Left lung (tissue), 10 donors: ENCODE results near the gene JADE3. TPM values are rescaled to one million over a fixed set of nuclear protein-coding genes. Genes with fewer than 3 reads are reported as not detected.

Source experiments
- ATAC-seq: fragments of 200-7000 bp; cut with Tn5 transposase; one replicate; pipeline ENCODE4 v1.9.1; 2020; ENCODE audit warnings: moderate library complexity
- DNase-seq, 4 donors: peaks; one replicate each; pipeline ENCODE4 v3.0.0-alpha.2; 2013 to 2020
- H3K27ac ChIP-seq, 2 donors: fragments of 200-600 bp; sonication (generic) in 1 of 2; one replicate each; pipeline versions ENCODE4 v1.5.0 to v1.8.0; 2020 to 2021
- H3K27me3 ChIP-seq, 2 donors: fragments of 200-600 bp; sonication (generic) in 1 of 2; one replicate each; pipeline versions ENCODE4 v1.5.0 to v1.8.0; 2020 to 2021
- H3K36me3 ChIP-seq, 2 donors: fragments of 200-600 bp; sonication (generic) in 1 of 2; one replicate each; pipeline versions ENCODE4 v1.5.0 to v1.8.0; 2020 to 2021
- H3K4me1 ChIP-seq, 2 donors: fragments of 200-600 bp; one replicate each; pipeline ENCODE4 v1.8.0; 2021
- H3K4me3 ChIP-seq, 2 donors: fragments of 200-600 bp; sonication (generic) in 1 of 2; one replicate each; pipeline versions ENCODE4 v1.5.0 to v1.8.0; 2020 to 2021; ENCODE audit warnings: mild to moderate bottlenecking in 1 of 2
- H3K9me3 ChIP-seq, 2 donors: fragments of 200-600 bp; sonication (generic) in 1 of 2; one replicate each; pipeline versions ENCODE4 v1.5.0 to v1.8.0; 2020 to 2021
- CTCF ChIP-seq, 2 donors: fragments of 200-600 bp; sonication (generic) in 1 of 2; IDR thresholded peaks; one replicate each; pipeline versions ENCODE4 v1.5.0 to v1.8.0; 2021; ENCODE audit warnings: antibody characterized with exemption in 2 of 2
- intact Hi-C, 2 donors: fragments of 100-400 bp; cut with DNase I; formaldehyde crosslinking; loops; one replicate each; pipeline versions ENCODE4 v1.11.2 to v1.14.2; 2022
- polyA plus RNA-seq, 6 donors: library from polyadenylated mRNA; unstranded; fragments of 120-200 nt; gene quantifications; one replicate each; pipeline ENCODE4 v1.2.1, GENCODE V29; 2013; ENCODE audit not compliant: insufficient read length in 6 of 6
- total RNA-seq, 2 donors: library from RNA; stranded (reverse); fragmentation: NEBNext Ultra II Directional; extraction: Animal tissue kit (Norgen Biotek cat#: 25700); gene quantifications; one replicate each; pipeline ENCODE4 v1.2.1, GENCODE V29; 2021
- donor health status: DM: no; HTN: yes; CAD: no.
- donor health status: DM: no; HTN: no; CAD: no.

Gene JADE3
- total and polyA plus RNA-seq, 8 donors = 8.3 to 17.3 (median 15.2) TPM

- no peaks in the 10 kb centered on the region for H3K27me3 ChIP-seq
- no peak for DNase-seq
- H3K4me1 ChIP-seq = no peaks in the 10 kb centered on the region
- no peak overlapping the region for H3K27ac ChIP-seq
- H3K4me3 ChIP-seq = no peak overlapping the region
- H3K36me3 ChIP-seq = no peaks in the 10 kb centered on the region
- no peak for ATAC-seq
- intact Hi-C loops = no loop called here
- no peak for TF ChIP-seq CTCF (IDR thresholded peaks at IDR 0.05)
- H3K9me3 ChIP-seq = no peaks in the 10 kb centered on the region
Observed at GRCh38 chrX:46989548-46989947, 77.3 kb downstream of the JADE3 start.

GRCh38 chrX:46991664-46992063, 79.4 kb downstream of the JADE3 start:
- Histone ChIP-seq H3K27ac (no peak overlapping the region), H3K4me1 (no peaks in the 10 kb centered on the region), H3K4me3 (no peak overlapping the region), H3K9me3 (no peaks in the 10 kb centered on the region), H3K36me3 (no peaks in the 10 kb centered on the region), H3K27me3 (peaks cover 0 to 5% of the 10 kb centered on the region in 2 donors)
- DNase-seq (no peak), ATAC-seq (no peak)
- intact Hi-C loops = no loop called here
- TF ChIP-seq CTCF (IDR thresholded peaks at IDR 0.05) = no peak

- Histone ChIP-seq H3K27me3 (peaks cover 0 to 8% of the 10 kb centered on the region in 2 donors), H3K4me1 (no peaks in the 10 kb centered on the region), H3K4me3 (no peak overlapping the region), H3K36me3 (no peaks in the 10 kb centered on the region), H3K27ac (no peak overlapping the region), H3K9me3 (no peaks in the 10 kb centered on the region)
- no peak for TF ChIP-seq CTCF (IDR thresholded peaks at IDR 0.05)
- intact Hi-C loops = no loop called here
- ATAC-seq (no peak), DNase-seq (no peak)
Observed at GRCh38 chrX:46992070-46992469, 79.8 kb downstream of the JADE3 start.

- no peak overlapping the region for H3K27ac ChIP-seq
- ATAC-seq (no peak), DNase-seq (no peak)
- no peaks in the 10 kb centered on the region for H3K36me3 ChIP-seq
- no peak overlapping the region for H3K4me3 ChIP-seq
- no peak for TF ChIP-seq CTCF (IDR thresholded peaks at IDR 0.05)
- peaks cover 0 to 8% of the 10 kb centered on the region in 2 donors for H3K27me3 ChIP-seq
- no peaks in the 10 kb centered on the region for H3K4me1 ChIP-seq
- no peaks in the 10 kb centered on the region for H3K9me3 ChIP-seq
- intact Hi-C loops = no loop called here
Observed at GRCh38 chrX:46994096-46994495, 81.9 kb downstream of the JADE3 start.

- no peaks in the 10 kb centered on the region for H3K9me3 ChIP-seq
- intact Hi-C loops = no loop called here
- DNase-seq (no peak), ATAC-seq (no peak)
- no peak overlapping the region for H3K27ac ChIP-seq
- H3K27me3 ChIP-seq = no peaks in the 10 kb centered on the region
- no peak for TF ChIP-seq CTCF (IDR thresholded peaks at IDR 0.05)
- H3K4me1 ChIP-seq = no peaks in the 10 kb centered on the region
- no peaks in the 10 kb centered on the region for H3K36me3 ChIP-seq
- no peak overlapping the region for H3K4me3 ChIP-seq
Observed at GRCh38 chrX:47012131-47012530, 99.9 kb downstream of the JADE3 start.
